Calu3 (cell line): Measurements from ENCODE around the gene GAGE12E. TPM values are rescaled to one million over a fixed set of nuclear protein-coding genes. Genes with fewer than 3 reads are reported as not detected.
"Not testable (repeated sequence)": the region's sequence is repeated elsewhere in the genome, so short reads cannot be mapped to it uniquely, and the experiment has no call there.

Experiments
- BruUV-seq: library from RNA; stranded (reverse); fragments of 400-500 nt; replicated peaks from 2 replicates; lab custom pipeline; 2021; lab: Mats Ljungman, UMichigan
- CTCF ChIA-PET: fragments of 300-600 bp; sonication (Branson Sonifier 250); formaldehyde crosslinking; loops from one replicate; lab custom pipeline; 2022; ENCODE audit warnings: antibody characterized with exemption; lab: Charles Lee
- DNase-seq: peaks from one replicate; pipeline ENCODE4 v3.0.0; 2022
- H3K27ac Mint-ChIP-seq: one replicate; pipeline ENCODE4 v1.8.0; 2022; ENCODE audit warnings: mixed read lengths; ENCODE audit not compliant: unreplicated experiment
- H3K27me3 Mint-ChIP-seq: one replicate; pipeline ENCODE4 v1.8.0; 2022; ENCODE audit warnings: mixed read lengths; ENCODE audit not compliant: unreplicated experiment
- H3K36me3 Mint-ChIP-seq: one replicate; pipeline ENCODE4 v1.8.0; 2022; ENCODE audit warnings: mild to moderate bottlenecking, moderate library complexity, mixed read lengths; ENCODE audit not compliant: insufficient read depth, unreplicated experiment
- H3K4me1 Mint-ChIP-seq: one replicate; pipeline ENCODE4 v1.8.0; 2022; ENCODE audit warnings: mild to moderate bottlenecking, low read depth, mixed read lengths; ENCODE audit not compliant: unreplicated experiment
- H3K4me3 Mint-ChIP-seq: one replicate; pipeline ENCODE4 v1.8.0; 2022; ENCODE audit warnings: mild to moderate bottlenecking, low read depth, moderate library complexity, mixed read lengths; ENCODE audit not compliant: unreplicated experiment
- H3K9me3 Mint-ChIP-seq: one replicate; pipeline ENCODE4 v1.8.0; 2022; ENCODE audit warnings: low read depth, mixed read lengths; ENCODE audit not compliant: unreplicated experiment
- intact Hi-C: fragments of 100-400 bp; cut with micrococcal nuclease; formaldehyde crosslinking; loops from one replicate; pipeline ENCODE4 v1.10.0; 2022; ENCODE audit not compliant: unreplicated experiment
- total RNA-seq: library from RNA; stranded (reverse); gene quantifications from 2 replicates; pipeline ENCODE4 v1.2.3, GENCODE V29; 2022

GAGE12E gene
- total RNA-seq, 1 experiment from 2014 or later, result not detected

DNA sequence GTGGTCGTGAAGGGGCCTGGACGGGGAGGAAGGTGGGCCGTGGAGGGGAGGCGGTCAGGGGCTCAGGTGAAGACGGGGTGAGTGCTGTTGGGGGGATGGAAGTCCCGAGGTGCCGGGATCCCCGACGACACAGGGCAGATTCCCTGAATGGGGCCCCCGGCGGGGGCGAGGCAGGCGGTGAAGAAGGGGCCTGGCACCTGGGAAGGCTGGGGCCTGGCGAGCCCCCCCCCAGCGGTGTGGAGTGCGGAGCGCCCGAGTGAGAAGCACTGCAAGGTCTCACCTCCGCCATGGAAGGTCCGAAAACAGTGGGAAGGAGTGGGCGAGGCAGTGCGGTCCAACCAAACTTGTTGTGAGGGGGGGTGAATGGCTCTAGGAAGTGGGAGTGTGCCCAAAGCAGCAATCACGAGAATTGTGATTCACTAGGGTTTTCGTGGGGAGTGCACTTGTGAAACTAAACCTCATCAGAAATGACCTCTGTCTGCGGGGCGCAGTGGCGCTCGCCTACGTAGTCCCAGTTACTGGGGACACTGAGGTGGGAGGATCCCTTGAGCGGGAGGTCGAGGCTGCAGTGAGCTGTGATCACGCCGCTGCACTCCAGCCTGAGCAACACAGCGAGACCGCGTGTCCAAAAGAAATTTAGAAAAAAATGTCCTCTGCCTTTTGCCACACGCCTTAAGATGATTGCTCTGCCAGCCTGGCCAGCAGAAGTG lies 38.8 kb downstream of the GAGE12E start:
- H3K4me1 Mint-ChIP-seq, H3K36me3 Mint-ChIP-seq, H3K27me3 Mint-ChIP-seq, H3K27ac Mint-ChIP-seq, intact Hi-C loops, CTCF ChIA-PET, H3K4me3 Mint-ChIP-seq, BruUV-seq, H3K9me3 Mint-ChIP-seq: not testable (repeated sequence)
- DNase-seq, result peak; percentile 8

DNA sequence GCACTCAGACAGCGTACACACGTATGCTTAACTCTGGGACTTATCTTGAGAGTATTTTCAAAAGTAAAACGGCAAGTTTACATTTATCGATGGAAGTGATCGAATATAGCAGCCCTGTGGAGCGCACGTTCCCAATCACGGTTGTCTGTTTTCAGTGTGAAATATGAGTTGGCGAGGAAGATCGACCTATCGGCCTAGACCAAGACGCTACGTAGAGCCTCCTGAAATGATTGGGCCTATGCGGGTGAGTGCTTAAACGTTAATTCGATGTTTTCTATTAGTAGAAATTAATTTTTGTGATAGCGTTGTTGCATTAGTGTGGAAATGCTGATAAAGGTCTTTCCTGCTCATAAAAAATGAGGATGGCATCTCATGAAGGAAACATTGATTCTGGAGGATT lies 39.4 kb downstream of the GAGE12E start:
- DNase-seq, H3K27ac Mint-ChIP-seq, intact Hi-C loops, H3K9me3 Mint-ChIP-seq, H3K27me3 Mint-ChIP-seq, H3K4me1 Mint-ChIP-seq, H3K36me3 Mint-ChIP-seq, BruUV-seq, H3K4me3 Mint-ChIP-seq, CTCF ChIA-PET: not testable (repeated sequence)

DNA sequence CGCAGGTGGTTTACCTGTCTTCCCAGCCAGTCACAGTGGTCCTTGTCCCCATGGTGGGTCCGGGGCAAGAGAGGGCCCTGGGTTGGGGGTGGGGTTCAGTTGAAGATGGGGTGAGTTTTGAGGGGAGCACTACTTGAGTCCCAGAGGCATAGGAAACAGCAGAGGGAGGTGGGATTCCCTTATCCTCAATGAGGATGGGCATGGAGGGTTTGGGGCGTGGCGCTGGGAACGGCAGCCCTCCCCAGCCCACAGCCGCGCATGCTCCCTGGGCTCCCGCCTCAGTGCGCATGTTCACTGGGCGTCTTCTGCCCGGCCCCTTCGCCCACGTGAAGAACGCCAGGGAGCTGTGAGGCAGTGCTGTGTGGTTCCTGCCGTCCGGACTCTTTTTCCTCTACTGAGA lies 47.6 kb downstream of the GAGE12E start, which contains the start of gene GAGE1:
Gene GAGE1 (plus strand): TSS at position 301 of the 400 bp plus-strand sequence. CDS start 1,155 bp downstream, outside the sequence.
- DNase-seq, H3K4me1 Mint-ChIP-seq, H3K36me3 Mint-ChIP-seq, H3K4me3 Mint-ChIP-seq, BruUV-seq, H3K9me3 Mint-ChIP-seq, CTCF ChIA-PET, H3K27me3 Mint-ChIP-seq, H3K27ac Mint-ChIP-seq, intact Hi-C loops: not testable (repeated sequence)

Other genes starting within 250 kb of the GAGE12E start
- gene GAGE10, start 247.6 kb upstream of the GAGE12E start, total RNA-seq, result not detected in 2 replicates
- gene GAGE12J, start 229.3 kb upstream of the GAGE12E start, total RNA-seq, result not detected in 2 replicates
- gene GAGE13, start 219.7 kb upstream of the GAGE12E start, total RNA-seq, result not detected in 2 replicates
- gene GAGE12C, start 19.1 kb upstream of the GAGE12E start, total RNA-seq, result not detected in 2 replicates
- gene GAGE12D, start 9.6 kb upstream of the GAGE12E start, total RNA-seq, result not detected in 2 replicates
- gene GAGE12F, start 9.6 kb downstream of the GAGE12E start, total RNA-seq, result not detected in 2 replicates
- not detected in 2 replicates for gene GAGE12G, start 19.1 kb downstream of the GAGE12E start, total RNA-seq
- gene GAGE12H, start 28.7 kb downstream of the GAGE12E start, total RNA-seq, result not detected in 2 replicates
- gene GAGE2A, start 38.2 kb downstream of the GAGE12E start, total RNA-seq, result not detected in 2 replicates
- gene GAGE1, start 47.7 kb downstream of the GAGE12E start, total RNA-seq, result not detected in 2 replicates
- gene PAGE1, start 144.7 kb downstream of the GAGE12E start, total RNA-seq, result not detected in 2 replicates